GM12891 (cell line): ENCODE results near the gene BCLAF1.

Experiments used
- POLR2A ChIP-seq: IDR thresholded peaks from 2 replicates; pipeline ENCODE4 v1.6.1; 2011; ENCODE audit warnings: low read depth, low read length, control low read depth
- POLR2AphosphoS5 ChIP-seq: IDR thresholded peaks from 2 replicates; pipeline ENCODE4 v1.6.1; 2011; ENCODE audit warnings: low read depth, low read length, control low read depth
- SPI1 ChIP-seq: IDR thresholded peaks from 2 replicates; pipeline ENCODE4 v1.6.1; 2011; ENCODE audit warnings: low read depth, low read length, control low read depth
- TAF1 ChIP-seq: IDR thresholded peaks from 2 replicates; pipeline ENCODE4 v1.6.1; 2011; ENCODE audit warnings: low read depth, low read length, control low read depth

DNA sequence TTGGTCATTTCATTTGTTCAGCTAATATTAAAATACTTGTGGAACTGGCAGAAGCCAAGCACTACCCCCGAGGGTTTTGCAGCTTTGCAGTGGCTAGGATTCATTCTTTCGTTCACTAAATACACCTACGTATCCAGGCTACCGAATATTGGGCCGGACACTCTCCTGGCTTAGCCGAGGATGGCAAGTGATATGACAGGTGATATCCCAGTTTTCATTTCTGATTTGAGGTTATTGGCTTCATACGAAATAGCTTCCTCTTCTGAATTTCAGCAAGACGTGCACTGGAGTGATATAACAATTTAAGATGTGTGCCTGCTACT lies 39.0 kb downstream of the BCLAF1 start:
- TF ChIP-seq POLR2A (no peak; the same call in 1 of the 2 replicates), POLR2AphosphoS5 (no peak), TAF1 (no peak), SPI1 (no peak)
